SK-N-SH treated with all-trans-retinoic acid at 6 μM for 48 hours (cell line): ENCODE results near the gene RMND5A.

Source experiments
- ATAC-seq: fragments of 200-7000 bp; cut with Tn5 transposase; 3 replicates; pipeline ENCODE4 v1.9.1; 2020; ENCODE audit warnings: mild to moderate bottlenecking, moderate library complexity
- BACH2 ChIP-seq: fragments of 250-450 bp; sonication (Bioruptor Pico); IDR thresholded peaks from 2 replicates; pipeline ENCODE4 v1.9.0; 2021; ENCODE audit warnings: mild to moderate bottlenecking, borderline replicate concordance
- ESRRG ChIP-seq: fragments of 250-450 bp; sonication (Bioruptor Pico); IDR thresholded peaks from 2 replicates; pipeline ENCODE4 v1.6.1; 2021; ENCODE audit warnings: mild to moderate bottlenecking
- GLIS3 ChIP-seq: fragments of 250-450 bp; sonication (Bioruptor Pico); IDR thresholded peaks from 2 replicates; pipeline ENCODE4 v1.5.0; 2020; ENCODE audit warnings: mild to moderate bottlenecking, moderate library complexity
- ISL1 ChIP-seq: fragments of 250-450 bp; sonication (Bioruptor Pico); IDR thresholded peaks from 2 replicates; pipeline ENCODE4 v2.1.2; 2022; ENCODE audit warnings: mild to moderate bottlenecking, moderate library complexity
- OSR1 ChIP-seq: fragments of 250-450 bp; sonication (Bioruptor Pico); IDR thresholded peaks from 2 replicates; pipeline ENCODE4 v1.8.0; 2022; ENCODE audit warnings: moderate library complexity, mild to moderate bottlenecking, inconsistent platforms
- PPARA ChIP-seq: fragments of 250-450 bp; sonication (Bioruptor Pico); IDR thresholded peaks from 2 replicates; pipeline ENCODE4 v1.5.0; 2020; ENCODE audit warnings: mild to moderate bottlenecking, borderline replicate concordance
- RARB ChIP-seq: fragments of 250-450 bp; sonication (Bioruptor Pico); IDR thresholded peaks from 2 replicates; pipeline ENCODE4 v1.8.0; 2021; ENCODE audit warnings: mild to moderate bottlenecking, moderate library complexity
- SNAI2 ChIP-seq: fragments of 250-450 bp; sonication (Bioruptor Pico); IDR thresholded peaks from 2 replicates; pipeline ENCODE4 v1.5.0; 2020; ENCODE audit warnings: mild to moderate bottlenecking, moderate library complexity
- TCF4 ChIP-seq: fragments of 250-450 bp; sonication (Bioruptor Pico); IDR thresholded peaks from 2 replicates; pipeline ENCODE4 v1.8.0; 2021; ENCODE audit warnings: mild to moderate bottlenecking, moderate library complexity, borderline replicate concordance
- TOX ChIP-seq: fragments of 250-450 bp; sonication (Bioruptor Pico); IDR thresholded peaks from 2 replicates; pipeline ENCODE4 v1.8.0; 2021; ENCODE audit warnings: mild to moderate bottlenecking, moderate library complexity, borderline replicate concordance
- ZC3H10 ChIP-seq: fragments of 250-450 bp; sonication (Bioruptor Pico); IDR thresholded peaks from 2 replicates; pipeline ENCODE4 v1.5.1; 2021; ENCODE audit warnings: mild to moderate bottlenecking, moderate library complexity
- ZFP3 ChIP-seq: fragments of 250-450 bp; sonication (Bioruptor Pico); IDR thresholded peaks from 2 replicates; pipeline ENCODE4 v1.5.0; 2020; ENCODE audit warnings: mild to moderate bottlenecking, moderate library complexity
- ZFP30 ChIP-seq: fragments of 450-650 bp; formaldehyde crosslinking; IDR thresholded peaks from 2 replicates; pipeline ENCODE4 v1.5.0; 2022; ENCODE audit warnings: mild to moderate bottlenecking, moderate library complexity
- ZNF565 ChIP-seq: fragments of 450-650 bp; formaldehyde crosslinking; conservative IDR thresholded peaks from 2 replicates; pipeline ENCODE4 v1.5.0; 2020; ENCODE audit warnings: low read depth, mild to moderate bottlenecking, moderate library complexity
- ZNF70 ChIP-seq: fragments of 450-650 bp; formaldehyde crosslinking; IDR thresholded peaks from 2 replicates; pipeline ENCODE4 v1.5.0; 2020; ENCODE audit warnings: mild to moderate bottlenecking, moderate library complexity
- TF ChIP-seq, protein P1 (sequence below): fragments of 250-450 bp; sonication (Bioruptor Pico); IDR thresholded peaks from 2 replicates; pipeline ENCODE4 v1.5.1; 2020; ENCODE audit warnings: low read depth, mild to moderate bottlenecking, moderate library complexity
- TF ChIP-seq, protein P2 (sequence below): fragments of 250-450 bp; sonication (Bioruptor Pico); IDR thresholded peaks from 2 replicates; pipeline ENCODE4 v1.5.1; 2021; ENCODE audit warnings: mild to moderate bottlenecking, moderate library complexity

The RMND5A gene, protein sequence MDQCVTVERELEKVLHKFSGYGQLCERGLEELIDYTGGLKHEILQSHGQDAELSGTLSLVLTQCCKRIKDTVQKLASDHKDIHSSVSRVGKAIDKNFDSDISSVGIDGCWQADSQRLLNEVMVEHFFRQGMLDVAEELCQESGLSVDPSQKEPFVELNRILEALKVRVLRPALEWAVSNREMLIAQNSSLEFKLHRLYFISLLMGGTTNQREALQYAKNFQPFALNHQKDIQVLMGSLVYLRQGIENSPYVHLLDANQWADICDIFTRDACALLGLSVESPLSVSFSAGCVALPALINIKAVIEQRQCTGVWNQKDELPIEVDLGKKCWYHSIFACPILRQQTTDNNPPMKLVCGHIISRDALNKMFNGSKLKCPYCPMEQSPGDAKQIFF

DNA sequence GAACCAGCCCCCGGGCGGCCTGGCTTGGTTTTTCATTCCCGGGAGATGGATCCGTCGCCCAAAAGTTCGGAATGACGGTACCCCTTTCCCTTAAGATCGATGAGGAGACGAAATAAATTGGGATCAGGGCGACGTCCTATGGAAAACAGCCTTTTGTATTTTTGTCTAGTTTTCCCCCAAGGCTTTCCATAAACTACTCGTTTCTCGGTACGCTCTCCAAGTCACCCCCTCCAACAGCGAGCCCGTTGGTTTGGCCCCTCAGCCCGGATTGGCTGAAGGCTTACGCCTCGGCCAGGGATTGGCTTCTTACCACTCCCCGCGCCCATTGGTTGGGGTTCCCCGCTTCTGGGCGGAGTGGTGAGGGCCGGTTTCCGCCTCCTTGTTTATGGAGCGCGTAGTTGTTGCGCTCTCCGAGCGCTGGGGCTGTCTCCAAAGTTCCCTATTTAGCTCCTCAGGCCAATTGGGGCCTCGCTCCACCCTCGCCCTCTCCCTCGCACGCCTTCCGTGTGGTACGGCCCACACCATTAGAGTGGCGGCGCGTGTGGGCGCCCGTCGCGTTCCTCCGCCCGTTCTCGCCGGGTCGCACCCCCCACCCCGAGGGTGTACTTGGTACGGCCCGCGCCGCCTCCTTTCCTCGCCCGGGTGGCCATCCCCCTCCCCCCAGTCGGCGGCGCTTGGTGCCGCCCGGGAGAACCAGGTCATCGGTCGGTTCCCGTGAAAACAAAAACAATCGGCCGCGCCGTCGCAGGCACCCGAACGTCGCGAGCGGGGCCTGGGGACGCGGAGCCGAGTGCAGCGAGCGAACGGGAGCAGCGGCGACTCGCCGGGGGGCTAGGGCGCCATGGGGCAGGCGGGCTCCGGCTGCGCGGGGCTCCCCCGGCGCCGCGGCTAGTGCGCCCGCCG lies at the start of gene RMND5A:
Gene RMND5A, plus strand, starts transcription at position 655 of the 903 bp plus-strand sequence. CDS start 377 bp downstream, outside the sequence.
- ATAC-seq, result peak; percentile 98

DNA sequence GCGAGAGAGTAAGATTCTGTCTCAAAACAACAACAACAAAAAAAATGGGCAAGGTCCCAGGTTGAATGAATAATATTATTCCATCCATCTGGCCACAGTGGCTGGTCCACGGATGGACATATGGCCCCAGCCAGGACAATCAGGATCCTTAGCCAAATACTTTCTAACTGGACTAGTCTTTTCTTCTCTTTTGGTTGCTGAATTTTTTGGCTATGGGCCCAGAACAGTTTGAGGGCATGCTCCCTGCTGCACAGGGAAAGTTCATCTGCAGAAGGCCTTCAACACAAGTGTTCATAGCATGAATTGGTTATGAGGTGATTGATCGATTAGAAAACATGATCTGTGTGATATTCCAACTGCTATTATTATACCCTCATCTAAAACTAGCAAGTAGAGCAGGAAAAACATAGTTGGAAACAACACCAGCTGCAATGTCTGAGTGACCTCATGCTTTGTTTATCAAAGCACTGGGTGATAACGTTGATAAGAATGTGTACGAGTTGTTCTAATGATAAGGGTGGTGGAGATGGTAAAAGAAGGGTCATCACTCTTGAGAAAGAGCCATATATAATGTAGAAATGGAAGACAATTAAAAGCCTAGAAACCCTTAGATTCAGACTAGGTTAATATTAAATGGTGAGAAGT lies 48.6 kb upstream of the RMND5A start:
- TF ChIP-seq, protein P1, sequence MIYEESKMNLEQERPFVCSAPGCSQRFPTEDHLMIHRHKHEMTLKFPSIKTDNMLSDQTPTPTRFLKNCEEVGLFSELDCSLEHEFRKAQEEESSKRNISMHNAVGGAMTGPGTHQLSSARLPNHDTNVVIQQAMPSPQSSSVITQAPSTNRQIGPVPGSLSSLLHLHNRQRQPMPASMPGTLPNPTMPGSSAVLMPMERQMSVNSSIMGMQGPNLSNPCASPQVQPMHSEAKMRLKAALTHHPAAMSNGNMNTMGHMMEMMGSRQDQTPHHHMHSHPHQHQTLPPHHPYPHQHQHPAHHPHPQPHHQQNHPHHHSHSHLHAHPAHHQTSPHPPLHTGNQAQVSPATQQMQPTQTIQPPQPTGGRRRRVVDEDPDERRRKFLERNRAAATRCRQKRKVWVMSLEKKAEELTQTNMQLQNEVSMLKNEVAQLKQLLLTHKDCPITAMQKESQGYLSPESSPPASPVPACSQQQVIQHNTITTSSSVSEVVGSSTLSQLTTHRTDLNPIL (CRISPR knock-in tag), result no peak
- TF ChIP-seq ZC3H10 (CRISPR knock-in tag) (no peak), SNAI2 (no peak)
- no peak for ATAC-seq

DNA sequence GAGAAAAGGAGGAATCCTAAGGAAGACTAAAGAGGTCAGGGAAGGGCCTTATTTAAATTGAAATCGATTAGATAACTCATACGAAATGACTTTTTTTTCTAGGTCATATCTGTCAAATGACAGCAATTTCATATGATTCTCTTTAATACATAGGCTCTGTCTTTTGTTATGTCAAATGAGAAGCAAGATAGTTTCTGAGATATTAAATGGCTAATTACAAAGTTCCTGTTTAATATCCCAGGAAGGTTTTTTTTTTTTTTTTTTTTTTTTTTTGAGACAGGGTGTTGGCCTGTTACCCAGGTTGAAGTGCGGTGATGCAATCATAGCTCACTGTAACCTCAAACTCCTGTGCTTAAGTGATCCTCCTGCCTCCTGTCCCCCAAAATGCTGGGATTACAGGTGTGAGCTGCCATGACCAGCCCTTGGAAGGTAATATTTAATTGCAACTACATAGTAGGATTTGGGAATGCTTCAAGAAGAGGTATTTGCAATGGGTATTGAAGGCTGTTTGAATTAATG lies 48.0 kb upstream of the RMND5A start:
- TF ChIP-seq RARB (CRISPR knock-in tag) (no peak), BACH2 (no peak), ZNF70 (CRISPR knock-in tag) (no peak), ZC3H10 (CRISPR knock-in tag) (no peak), ZFP30 (CRISPR knock-in tag) (no peak)
- TF ChIP-seq, protein P2, sequence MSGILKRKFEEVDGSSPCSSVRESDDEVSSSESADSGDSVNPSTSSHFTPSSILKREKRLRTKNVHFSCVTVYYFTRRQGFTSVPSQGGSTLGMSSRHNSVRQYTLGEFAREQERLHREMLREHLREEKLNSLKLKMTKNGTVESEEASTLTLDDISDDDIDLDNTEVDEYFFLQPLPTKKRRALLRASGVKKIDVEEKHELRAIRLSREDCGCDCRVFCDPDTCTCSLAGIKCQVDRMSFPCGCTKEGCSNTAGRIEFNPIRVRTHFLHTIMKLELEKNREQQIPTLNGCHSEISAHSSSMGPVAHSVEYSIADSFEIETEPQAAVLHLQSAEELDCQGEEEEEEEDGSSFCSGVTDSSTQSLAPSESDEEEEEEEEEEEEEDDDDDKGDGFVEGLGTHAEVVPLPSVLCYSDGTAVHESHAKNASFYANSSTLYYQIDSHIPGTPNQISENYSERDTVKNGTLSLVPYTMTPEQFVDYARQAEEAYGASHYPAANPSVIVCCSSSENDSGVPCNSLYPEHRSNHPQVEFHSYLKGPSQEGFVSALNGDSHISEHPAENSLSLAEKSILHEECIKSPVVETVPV (CRISPR knock-in tag), result no peak
- TF ChIP-seq, protein P1 (CRISPR knock-in tag), result no peak
- no peak for ATAC-seq

DNA sequence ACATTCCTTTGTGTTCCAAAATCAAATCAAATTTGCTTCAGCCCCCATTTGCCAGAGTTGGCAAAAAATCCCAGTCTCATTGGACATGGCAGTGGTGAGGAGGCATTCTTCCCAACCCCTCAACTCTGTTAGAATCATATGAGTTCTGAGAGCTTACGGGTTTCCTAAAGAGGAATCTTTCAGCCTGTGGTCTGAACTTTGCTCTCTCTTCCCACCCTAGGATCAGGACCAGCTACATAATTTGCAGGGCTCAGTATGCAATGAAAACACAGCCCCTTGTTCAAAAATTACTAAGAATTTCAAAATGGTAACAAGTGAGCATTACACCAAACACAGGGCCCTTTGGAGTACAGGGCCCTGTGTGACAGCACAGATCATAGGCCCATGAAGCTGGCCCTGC lies 47.1 kb upstream of the RMND5A start:
- no peak for ATAC-seq

More for the DNA sequence above, 47.1 kb upstream of the RMND5A start:
- TF ChIP-seq TCF4 (CRISPR knock-in tag), result no peak
- no peak for TF ChIP-seq PPARA
- no peak for TF ChIP-seq ESRRG (CRISPR knock-in tag)
- no peak for TF ChIP-seq ZFP3 (CRISPR knock-in tag)
- TF ChIP-seq, protein P1 (CRISPR knock-in tag), result no peak
- TF ChIP-seq ISL1 (CRISPR knock-in tag), result no peak
- TF ChIP-seq GLIS3 (CRISPR knock-in tag), result no peak
- TF ChIP-seq ZNF565, result no peak
- no peak for TF ChIP-seq OSR1
- TF ChIP-seq SNAI2, result no peak
- TF ChIP-seq ZFP30 (CRISPR knock-in tag), result no peak
- TF ChIP-seq TOX (CRISPR knock-in tag), result no peak
- TF ChIP-seq, protein P2 (CRISPR knock-in tag), result no peak
- no peak for TF ChIP-seq RARB (CRISPR knock-in tag)
